ENCODE measurements around the gene TEK. TPM values are rescaled to one million over a fixed set of nuclear protein-coding genes. Genes with fewer than 3 reads are reported as not detected.
A peak's percentile ranks its signal among the peaks of the same experiment; 100 is the strongest.

The TEK gene
- total RNA-seq, 1 experiment from 2014 or later, result not detected

GRCh38 chr9:27247756-27248155 is 138.7 kb downstream of the TEK start:
- intact Hi-C loops (cut with micrococcal nuclease; ENCODE audit: unreplicated experiment), result loop anchor here (2.0 kb wide), 1 partner anchor 29 kb away; no protein-coding TSS in a partner anchor
- Histone ChIP-seq H3K36me3 (ENCODE audit: low read depth) (no peaks in the 10 kb centered on the region), H3K4me3 (no peak overlapping the region), H3K4me2 (no peak overlapping the region), H3K9me3 (ENCODE audit: insufficient read depth, low read depth) (no peaks in the 10 kb centered on the region), H3K27ac (no peak overlapping the region), H3K79me2 (ENCODE audit: low read depth) (no peaks in the 10 kb centered on the region), H3F3A (ENCODE audit: insufficient read depth, low read depth) (no peaks in the 10 kb centered on the region), H3K4me1 (replicated peaks; ENCODE audit: insufficient read depth) (0 out of 2 replicates have a peak, but pooled peaks cover 4% of the 10 kb centered on the region), H3K27me3 (ENCODE audit: insufficient read depth, low read depth) (no peaks in the 10 kb centered on the region), H3K9me2 (ENCODE audit: insufficient read depth) (no peaks in the 10 kb centered on the region), H2AFZ (no peak overlapping the region), H4K20me1 (ENCODE audit: insufficient read depth) (no peaks in the 10 kb centered on the region)
- POLR2A ChIA-PET (ENCODE audit: unreplicated experiment), result interaction anchor here (0.5 to 0.6 kb wide), 2 partner anchors 129 to 211 kb away, joined by 3 to 4 read pairs; no protein-coding TSS in a partner anchor
- DNase-seq, result peak; percentile 47 to 50
- TF ChIP-seq EZH2 (IDR thresholded peaks at IDR 0.05; ENCODE audit: low read depth), result no peak
- peak; percentile 64 for TF ChIP-seq CTCF (conservative IDR thresholded peaks at IDR 0.05)
- BruUV-seq (replicated peaks), result no TSS peak
- CTCF ChIA-PET, result interaction anchor here (0.6 kb wide), 1 partner anchor 217 kb away, joined by 3 read pairs; no protein-coding TSS in a partner anchor

GRCh38 chr9:27248702-27249101 is 139.7 kb downstream of the TEK start:
- H3K27ac ChIP-seq, result no peak overlapping the region
- ChIA-PET POLR2A (ENCODE audit: unreplicated experiment) (no interaction called here), CTCF (interaction anchor here (0.5 kb wide), 1 partner anchor 211 kb away, joined by 5 read pairs; no protein-coding TSS in a partner anchor)
- TF ChIP-seq EZH2 (IDR thresholded peaks at IDR 0.05; ENCODE audit: low read depth) (no peak), CTCF (conservative IDR thresholded peaks at IDR 0.05) (no peak)
- H3K36me3 ChIP-seq (ENCODE audit: low read depth), result no peaks in the 10 kb centered on the region
- H3F3A ChIP-seq (ENCODE audit: insufficient read depth, low read depth), result no peaks in the 10 kb centered on the region
- 0 out of 2 replicates have a peak, but pooled peaks cover 4% of the 10 kb centered on the region for H3K4me1 ChIP-seq (replicated peaks; ENCODE audit: insufficient read depth)
- BruUV-seq (replicated peaks), result no TSS peak
- no peak overlapping the region for H3K4me3 ChIP-seq
- H4K20me1 ChIP-seq (ENCODE audit: insufficient read depth), result no peaks in the 10 kb centered on the region
- no peaks in the 10 kb centered on the region for H3K9me3 ChIP-seq (ENCODE audit: insufficient read depth, low read depth)
- no peak overlapping the region for H2AFZ ChIP-seq
- no peak for DNase-seq
- intact Hi-C loops (cut with micrococcal nuclease; ENCODE audit: unreplicated experiment), result loop anchor here (2.0 kb wide), 1 partner anchor 28 kb away; no protein-coding TSS in a partner anchor
- no peaks in the 10 kb centered on the region for H3K79me2 ChIP-seq (ENCODE audit: low read depth)
- no peaks in the 10 kb centered on the region for H3K9me2 ChIP-seq (ENCODE audit: insufficient read depth)
- no peaks in the 10 kb centered on the region for H3K27me3 ChIP-seq (ENCODE audit: insufficient read depth, low read depth)
- H3K4me2 ChIP-seq, result no peak overlapping the region

- Histone ChIP-seq H4K20me1 (ENCODE audit: insufficient read depth) (no peaks in the 10 kb centered on the region), H3K4me1 (replicated peaks; ENCODE audit: insufficient read depth) (peaks cover 18% of the 10 kb centered on the region; the same call in 1 of the 2 replicates), H3K27me3 (ENCODE audit: insufficient read depth, low read depth) (no peaks in the 10 kb centered on the region), H3K36me3 (ENCODE audit: low read depth) (no peaks in the 10 kb centered on the region), H3K9me2 (ENCODE audit: insufficient read depth) (no peaks in the 10 kb centered on the region), H2AFZ (no peak overlapping the region), H3K9me3 (ENCODE audit: insufficient read depth, low read depth) (no peaks in the 10 kb centered on the region), H3K27ac (no peak overlapping the region), H3K79me2 (ENCODE audit: low read depth) (no peaks in the 10 kb centered on the region), H3F3A (ENCODE audit: insufficient read depth, low read depth) (peaks cover 15% of the 10 kb centered on the region; the same call in 1 of the 2 replicates), H3K4me3 (no peak overlapping the region), H3K4me2 (no peak overlapping the region)
- DNase-seq, result no peak
- BruUV-seq (replicated peaks), result no TSS peak
- intact Hi-C loops (cut with micrococcal nuclease; ENCODE audit: unreplicated experiment), result no loop called here
- TF ChIP-seq EZH2 (IDR thresholded peaks at IDR 0.05; ENCODE audit: low read depth), result no peak
- TF ChIP-seq CTCF (conservative IDR thresholded peaks at IDR 0.05), result no peak
- ChIA-PET POLR2A (ENCODE audit: unreplicated experiment) (no interaction called here), CTCF (no interaction called here)
Observed at GRCh38 chr9:27258662-27259061, 149.6 kb downstream of the TEK start.

All from PC-9 (cell line).